Psoas muscle (tissue), 8 donors: ENCODE data around the gene CSPG4. TPM values are rescaled to one million over a fixed set of nuclear protein-coding genes. Genes with fewer than 3 reads are reported as not detected.
"Not testable (repeated sequence)": the region's sequence is repeated elsewhere in the genome, so short reads cannot be mapped to it uniquely, and the experiment has no call there.

Source experiments
- ATAC-seq, 4 donors: fragments of 200-7000 bp; cut with Tn5 transposase; one replicate each; pipeline ENCODE4 v1.9.1; 2020; ENCODE audit warnings: moderate library complexity in 3 of 4, mild to moderate bottlenecking in 2 of 4
- DNase-seq, 2 donors: peaks; one replicate each; pipeline ENCODE4 v3.0.0-alpha.2; 2020
- H3K27ac ChIP-seq: fragments of 200-600 bp; one replicate; pipeline ENCODE4 v1.8.0; 2022
- H3K27me3 ChIP-seq, 3 donors: fragments of 200-600 bp in 1 of 3; one replicate each; pipeline versions ENCODE4 v1.6.1 to v1.8.0; 2013 to 2022; ENCODE audit warnings: low read length in 2 of 3, mild to moderate bottlenecking in 2 of 3, moderate library complexity in 1 of 3; ENCODE audit not compliant: insufficient read depth in 3 of 3
- H3K36me3 ChIP-seq, 2 donors: fragments of 200-600 bp in 1 of 2; one replicate each; pipeline versions ENCODE4 v1.6.1 to v1.8.0; 2013 to 2022; ENCODE audit warnings: low read depth in 1 of 2, mild to moderate bottlenecking in 1 of 2, moderate library complexity in 1 of 2; ENCODE audit not compliant: insufficient read depth in 1 of 2
- H3K4me1 ChIP-seq: fragments of 200-600 bp; one replicate; pipeline ENCODE4 v1.8.0; 2022
- H3K4me3 ChIP-seq: fragments of 200-600 bp; one replicate; pipeline ENCODE4 v1.8.0; 2022; ENCODE audit warnings: mild to moderate bottlenecking
- H3K9me3 ChIP-seq: fragments of 200-600 bp; one replicate; pipeline ENCODE4 v1.8.0; 2022
- WGBS, 3 donors: extraction: QIAGEN DNeasy Blood & Tissue Kit; methylation state at CpG; one replicate each; pipeline versions ENCODE4 v1.1.6 to v1.1.7; 2013; 5-methylcytosine and 5-hydroxymethylcytosine counted together
- intact Hi-C, 2 donors: fragments of 100-400 bp; cut with DNase I; formaldehyde crosslinking; loops; one replicate each; pipeline versions ENCODE4 v1.11.0 to v1.14.2; 2022
- polyA plus RNA-seq, 3 donors: library from polyadenylated mRNA; stranded (reverse); fragments of 200-250 nt; gene quantifications; one replicate each; pipeline ENCODE4 v1.2.3, GENCODE V29; 2013
- total RNA-seq, 4 donors: library from RNA; stranded (reverse); fragmentation: NEBNext Ultra II Directional in 2 of 4; extraction: Animal tissue kit (Norgen Biotek cat#: 25700) in 2 of 4; gene quantifications; one replicate each; pipeline versions ENCODE4 v1.2.1 to v1.2.4, GENCODE V29; 2021 to 2023
- TF ChIP-seq, protein P1 (sequence below): fragments of 200-600 bp; IDR thresholded peaks from one replicate; pipeline ENCODE4 v1.8.0; 2022; ENCODE audit warnings: antibody characterized with exemption
- donor health status: healthy with polysubstance abuse.
- donor health status: DM: no; HTN: no; CAD: no; lungs with moderate emphysema.
- donor health status: Bipolar disorder and iron deficiency.
- donor health status: healthy.
- donor health status: DM: yes; HTN: yes; CAD: no.
- donor health status: DM: no; HTN: no; CAD: no.
- donor health status: DM: no; HTN: no; CAD: no.
- donor health status: DM: yes; HTN: yes; CAD: no.

CSPG4 gene
- total and polyA plus RNA-seq, 7 donors, result 8.1 to 49.5 (median 15.9) TPM

DNA sequence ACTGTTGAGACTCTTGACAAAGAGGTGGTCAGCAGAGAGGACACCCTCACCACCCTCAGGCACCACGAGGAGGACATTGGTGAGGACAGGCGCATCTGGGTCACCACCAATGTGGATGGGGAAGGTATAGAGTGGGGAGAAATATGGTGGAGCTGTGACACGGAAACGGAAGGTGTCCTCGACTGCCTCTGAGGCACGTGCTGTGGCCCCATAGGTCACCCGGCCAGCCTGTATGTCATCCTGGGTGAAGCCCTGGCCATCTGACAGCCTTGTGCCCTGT lies 24.4 kb downstream of the CSPG4 start:
- no peaks in the 10 kb centered on the region for H3K9me3 ChIP-seq
- intact Hi-C loops, result loop anchor here (2.0 to 5.0 kb wide), 2 partner anchors 34 to 43 kb away; a partner anchor contains a TSS
- no peaks in the 10 kb centered on the region for H3K27me3 ChIP-seq
- H3K27ac ChIP-seq, result no peak overlapping the region
- 91 to 95% (median 92%) methylated on average over 7 of the region's 7 CpGs for WGBS, 3 donors
- H3K4me1 ChIP-seq, result no peaks in the 10 kb centered on the region
- H3K4me3 ChIP-seq, result no peak overlapping the region
- no peak for ATAC-seq
- H3K36me3 ChIP-seq, result peaks cover 0 to 47% of the 10 kb centered on the region in 2 donors
- no peak for DNase-seq
- TF ChIP-seq, protein P1, sequence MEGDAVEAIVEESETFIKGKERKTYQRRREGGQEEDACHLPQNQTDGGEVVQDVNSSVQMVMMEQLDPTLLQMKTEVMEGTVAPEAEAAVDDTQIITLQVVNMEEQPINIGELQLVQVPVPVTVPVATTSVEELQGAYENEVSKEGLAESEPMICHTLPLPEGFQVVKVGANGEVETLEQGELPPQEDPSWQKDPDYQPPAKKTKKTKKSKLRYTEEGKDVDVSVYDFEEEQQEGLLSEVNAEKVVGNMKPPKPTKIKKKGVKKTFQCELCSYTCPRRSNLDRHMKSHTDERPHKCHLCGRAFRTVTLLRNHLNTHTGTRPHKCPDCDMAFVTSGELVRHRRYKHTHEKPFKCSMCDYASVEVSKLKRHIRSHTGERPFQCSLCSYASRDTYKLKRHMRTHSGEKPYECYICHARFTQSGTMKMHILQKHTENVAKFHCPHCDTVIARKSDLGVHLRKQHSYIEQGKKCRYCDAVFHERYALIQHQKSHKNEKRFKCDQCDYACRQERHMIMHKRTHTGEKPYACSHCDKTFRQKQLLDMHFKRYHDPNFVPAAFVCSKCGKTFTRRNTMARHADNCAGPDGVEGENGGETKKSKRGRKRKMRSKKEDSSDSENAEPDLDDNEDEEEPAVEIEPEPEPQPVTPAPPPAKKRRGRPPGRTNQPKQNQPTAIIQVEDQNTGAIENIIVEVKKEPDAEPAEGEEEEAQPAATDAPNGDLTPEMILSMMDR, result no peak

DNA sequence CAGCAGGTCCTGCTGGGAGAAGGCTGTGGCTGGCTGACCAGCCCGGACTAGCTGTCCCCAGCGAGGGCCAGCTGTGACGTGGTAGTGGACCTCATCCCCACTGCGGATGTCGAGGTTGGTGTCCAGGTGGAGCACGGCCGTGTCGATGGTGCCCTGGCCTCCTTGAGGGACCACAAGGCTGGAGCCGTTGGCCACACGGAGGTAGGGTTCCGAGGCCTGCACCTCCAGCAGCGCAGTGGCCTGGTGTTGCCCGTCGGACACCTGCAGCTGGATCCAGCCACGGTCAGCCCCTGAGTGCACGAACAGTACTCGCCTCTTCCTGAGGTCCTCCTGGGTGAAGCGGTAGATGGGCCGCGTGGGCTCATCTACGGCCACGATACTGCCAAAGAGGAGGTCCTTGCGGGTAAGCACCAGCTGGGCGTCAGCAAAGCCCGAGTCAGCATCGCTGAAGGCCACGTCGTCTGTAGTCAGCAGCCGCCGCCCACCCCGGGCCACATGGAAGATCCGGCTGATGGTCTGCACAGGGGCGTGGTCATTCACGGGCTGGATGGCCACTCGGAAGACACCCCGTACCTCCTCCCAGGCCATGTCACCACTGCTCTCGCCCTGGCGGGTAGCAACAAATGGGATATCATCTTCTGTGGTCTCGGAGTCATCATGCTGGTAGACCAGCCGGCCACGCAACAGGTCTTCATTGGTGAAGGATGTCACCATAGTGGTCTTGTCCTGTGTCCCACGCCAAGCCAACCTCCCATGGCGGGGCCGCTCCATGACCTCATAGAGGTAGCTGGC lies 25.0 kb downstream of the CSPG4 start:
- no peaks in the 10 kb centered on the region for H3K4me1 ChIP-seq

DNA sequence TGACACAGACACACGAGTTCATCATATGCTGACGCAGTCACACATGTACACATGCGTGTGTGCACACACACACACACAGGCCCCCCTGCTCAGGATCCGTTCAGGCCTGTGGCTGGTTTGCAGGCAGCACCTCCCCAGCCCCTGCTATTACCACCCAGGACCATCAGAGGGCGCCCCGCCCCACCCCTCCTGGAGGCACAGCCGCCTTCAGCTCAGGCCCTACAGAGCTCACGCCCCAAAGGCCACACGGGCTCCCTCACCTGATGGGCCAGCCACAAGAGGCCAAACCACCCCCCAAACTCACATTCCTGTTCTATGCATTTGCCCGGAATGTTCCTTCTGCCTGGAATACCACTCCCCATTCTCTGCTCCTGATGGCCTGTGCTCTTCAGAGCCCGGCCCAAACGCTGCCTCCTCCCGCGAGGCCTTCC lies 26.4 kb downstream of the CSPG4 start:
- intact Hi-C loops, result loop anchor here in 1 of 2 donors (5.0 kb wide), 1 partner anchor 36 kb away; a partner anchor contains a TSS
- peaks cover 0 to 51% of the 10 kb centered on the region in 2 donors for H3K36me3 ChIP-seq
- H3K27ac ChIP-seq, H3K27me3 ChIP-seq, H3K4me3 ChIP-seq, H3K9me3 ChIP-seq, H3K4me1 ChIP-seq: not testable (repeated sequence)
- 34 to 42% (median 37%) methylated on average over 14 of the region's 14 CpGs for WGBS, 3 donors
- TF ChIP-seq, protein P1, result peak; percentile 76
- ATAC-seq (peak; percentile 80 to 90 (median 84)), DNase-seq (peak; percentile 87 to 89)

More for the DNA sequence above, 25.0 kb downstream of the CSPG4 start:
- ATAC-seq, result no peak
- 90 to 92% (median 92%) methylated on average over 41 to 44 of the region's 44 CpGs for WGBS, 3 donors
- no peak overlapping the region for H3K4me3 ChIP-seq
- H3K9me3 ChIP-seq, result no peaks in the 10 kb centered on the region
- no peak overlapping the region for H3K27ac ChIP-seq
- peaks cover 0 to 49% of the 10 kb centered on the region in 2 donors for H3K36me3 ChIP-seq
- intact Hi-C loops, result loop anchor here (2.0 to 5.0 kb wide), 2 partner anchors 35 to 43 kb away; a partner anchor contains a TSS
- TF ChIP-seq, protein P1, result no peak
- DNase-seq, result no peak
- no peaks in the 10 kb centered on the region for H3K27me3 ChIP-seq

DNA sequence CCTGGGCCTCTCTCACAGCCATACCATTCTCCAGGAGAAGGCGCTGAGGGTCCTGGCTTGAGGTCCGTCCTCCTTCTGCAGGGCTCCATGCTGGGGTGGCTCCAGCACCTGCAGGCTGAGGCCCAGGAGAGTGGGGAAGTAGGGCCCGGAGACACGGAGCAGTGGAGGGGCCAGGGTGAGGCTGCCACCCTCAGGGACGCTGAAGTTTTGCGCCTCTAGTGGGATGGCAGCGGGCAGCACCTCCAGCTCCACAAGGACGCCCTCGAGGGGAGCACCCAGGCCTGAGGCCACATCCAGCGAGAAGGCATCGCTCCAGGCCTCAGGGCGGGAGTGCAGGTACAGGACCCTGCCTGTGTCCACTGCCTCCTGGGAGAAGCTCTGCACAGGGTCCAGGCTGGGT lies 27.5 kb downstream of the CSPG4 start:
- intact Hi-C loops, result loop anchor here (2.0 to 5.0 kb wide), 3 partner anchors 37 to 116 kb away; a partner anchor contains a TSS
- H3K4me1 ChIP-seq, result no peaks in the 10 kb centered on the region
- WGBS, 3 donors, result 81 to 86% (median 82%) methylated on average over 12 of the region's 12 CpGs
- H3K4me3 ChIP-seq, result no peak overlapping the region
- H3K9me3 ChIP-seq, result no peaks in the 10 kb centered on the region
- TF ChIP-seq, protein P1, result no peak
- peaks cover 0 to 55% of the 10 kb centered on the region in 2 donors for H3K36me3 ChIP-seq
- H3K27me3 ChIP-seq, result no peaks in the 10 kb centered on the region
- ATAC-seq, result no peak
- no peak overlapping the region for H3K27ac ChIP-seq
- DNase-seq, result no peak
